HL-60 (cell line): Measurements from ENCODE around the gene KCNC1.

Experiments
- DNase-seq, 2 experiments: peaks; one replicate each; pipeline ENCODE4 v3.0.0-alpha.2; 2010 to 2020; ENCODE audit warnings: low read depth in 1 of 2, low spot score in 1 of 2
- H3K27ac ChIP-seq: fragments of 250-450 bp; sonication (Bioruptor Pico); replicated peaks from 2 replicates; pipeline ENCODE4 v1.5.1; 2020; ENCODE audit warnings: mild to moderate bottlenecking, moderate library complexity
- H3K27me3 ChIP-seq: fragments of 250-450 bp; sonication (Bioruptor Pico); 2 replicates; pipeline ENCODE4 v1.5.1; 2021; ENCODE audit warnings: mild to moderate bottlenecking, moderate library complexity; ENCODE audit not compliant: insufficient read depth, poor library complexity, severe bottlenecking
- H3K4me3 ChIP-seq: replicated peaks from 2 replicates; pipeline ENCODE4 v1.5.1; 2011; ENCODE audit warnings: mild to moderate bottlenecking, control low read depth, low read length; ENCODE audit not compliant: insufficient read depth
- GABPA ChIP-seq: IDR thresholded peaks from 2 replicates; pipeline ENCODE4 v1.6.1; 2012; ENCODE audit warnings: low read depth
- POLR2AphosphoS5 ChIP-seq: IDR thresholded peaks from 2 replicates; pipeline ENCODE4 v1.6.1; 2012; ENCODE audit warnings: low read depth
- SPI1 ChIP-seq: IDR thresholded peaks from 2 replicates; pipeline ENCODE4 v1.6.1; 2012; ENCODE audit warnings: low read depth, mild to moderate bottlenecking, borderline replicate concordance
- TF ChIP-seq, protein P1 (sequence below): IDR thresholded peaks from 2 replicates; pipeline ENCODE4 v1.6.1; 2012; ENCODE audit warnings: low read depth; ENCODE audit not compliant: insufficient replicate concordance
- TF ChIP-seq, protein P2 (sequence below): IDR thresholded peaks from one replicate; pipeline ENCODE4 v1.5.1; 2011; ENCODE audit warnings: low read length, control low read depth, inconsistent platforms; ENCODE audit not compliant: insufficient read depth

The KCNC1 gene

DNA sequence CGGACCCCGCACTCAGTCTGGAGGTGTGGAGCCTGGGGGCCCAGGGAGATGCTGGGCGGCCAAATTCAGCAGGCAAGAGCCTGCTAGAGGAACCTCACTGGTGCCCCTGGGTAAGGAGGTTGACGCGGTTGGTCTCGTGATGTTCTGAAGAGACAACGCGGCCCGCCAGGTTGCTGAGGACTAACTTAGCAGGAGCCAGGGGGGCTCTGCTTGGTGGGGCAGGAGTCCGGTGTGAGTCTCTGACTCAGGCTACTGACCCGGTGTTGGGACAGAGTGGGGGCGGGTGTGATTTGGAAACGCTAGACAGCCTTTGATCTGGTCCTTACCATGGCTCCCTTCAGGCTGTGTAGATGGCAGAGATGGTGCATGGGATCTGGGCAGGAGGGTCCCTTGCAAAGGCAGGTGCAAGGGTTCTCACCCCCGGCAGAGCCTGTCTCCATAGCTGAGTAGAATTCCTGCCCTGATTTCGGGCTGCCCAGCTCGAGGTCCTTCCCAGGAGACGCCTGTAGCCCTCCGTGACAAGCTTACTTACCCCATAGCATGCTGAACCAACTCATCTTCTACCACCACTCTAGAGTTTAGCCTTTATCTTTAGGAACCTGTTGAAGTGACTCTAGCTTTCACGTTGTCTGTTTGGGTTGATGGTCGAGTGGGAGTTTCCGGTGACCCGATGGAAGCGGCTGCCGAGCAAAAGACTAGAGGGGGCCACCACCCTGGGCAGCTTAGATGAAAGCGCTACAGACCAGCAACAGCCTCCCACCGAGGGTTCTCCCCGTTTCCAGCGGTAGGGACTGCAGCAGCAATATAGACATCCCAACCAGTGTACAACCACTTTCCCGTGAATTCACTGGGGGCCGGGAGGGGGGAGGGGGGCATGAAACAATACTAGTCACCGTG lies 38.4 kb downstream of the KCNC1 start:
- Histone ChIP-seq H3K27me3 (no peaks in the 10 kb centered on the region), H3K4me3 (no peak overlapping the region), H3K27ac (no peak overlapping the region)
- TF ChIP-seq POLR2AphosphoS5 (no peak), GABPA (no peak), SPI1 (no peak)
- TF ChIP-seq, protein P1, sequence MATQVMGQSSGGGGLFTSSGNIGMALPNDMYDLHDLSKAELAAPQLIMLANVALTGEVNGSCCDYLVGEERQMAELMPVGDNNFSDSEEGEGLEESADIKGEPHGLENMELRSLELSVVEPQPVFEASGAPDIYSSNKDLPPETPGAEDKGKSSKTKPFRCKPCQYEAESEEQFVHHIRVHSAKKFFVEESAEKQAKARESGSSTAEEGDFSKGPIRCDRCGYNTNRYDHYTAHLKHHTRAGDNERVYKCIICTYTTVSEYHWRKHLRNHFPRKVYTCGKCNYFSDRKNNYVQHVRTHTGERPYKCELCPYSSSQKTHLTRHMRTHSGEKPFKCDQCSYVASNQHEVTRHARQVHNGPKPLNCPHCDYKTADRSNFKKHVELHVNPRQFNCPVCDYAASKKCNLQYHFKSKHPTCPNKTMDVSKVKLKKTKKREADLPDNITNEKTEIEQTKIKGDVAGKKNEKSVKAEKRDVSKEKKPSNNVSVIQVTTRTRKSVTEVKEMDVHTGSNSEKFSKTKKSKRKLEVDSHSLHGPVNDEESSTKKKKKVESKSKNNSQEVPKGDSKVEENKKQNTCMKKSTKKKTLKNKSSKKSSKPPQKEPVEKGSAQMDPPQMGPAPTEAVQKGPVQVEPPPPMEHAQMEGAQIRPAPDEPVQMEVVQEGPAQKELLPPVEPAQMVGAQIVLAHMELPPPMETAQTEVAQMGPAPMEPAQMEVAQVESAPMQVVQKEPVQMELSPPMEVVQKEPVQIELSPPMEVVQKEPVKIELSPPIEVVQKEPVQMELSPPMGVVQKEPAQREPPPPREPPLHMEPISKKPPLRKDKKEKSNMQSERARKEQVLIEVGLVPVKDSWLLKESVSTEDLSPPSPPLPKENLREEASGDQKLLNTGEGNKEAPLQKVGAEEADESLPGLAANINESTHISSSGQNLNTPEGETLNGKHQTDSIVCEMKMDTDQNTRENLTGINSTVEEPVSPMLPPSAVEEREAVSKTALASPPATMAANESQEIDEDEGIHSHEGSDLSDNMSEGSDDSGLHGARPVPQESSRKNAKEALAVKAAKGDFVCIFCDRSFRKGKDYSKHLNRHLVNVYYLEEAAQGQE, result no peak
- TF ChIP-seq, protein P2, sequence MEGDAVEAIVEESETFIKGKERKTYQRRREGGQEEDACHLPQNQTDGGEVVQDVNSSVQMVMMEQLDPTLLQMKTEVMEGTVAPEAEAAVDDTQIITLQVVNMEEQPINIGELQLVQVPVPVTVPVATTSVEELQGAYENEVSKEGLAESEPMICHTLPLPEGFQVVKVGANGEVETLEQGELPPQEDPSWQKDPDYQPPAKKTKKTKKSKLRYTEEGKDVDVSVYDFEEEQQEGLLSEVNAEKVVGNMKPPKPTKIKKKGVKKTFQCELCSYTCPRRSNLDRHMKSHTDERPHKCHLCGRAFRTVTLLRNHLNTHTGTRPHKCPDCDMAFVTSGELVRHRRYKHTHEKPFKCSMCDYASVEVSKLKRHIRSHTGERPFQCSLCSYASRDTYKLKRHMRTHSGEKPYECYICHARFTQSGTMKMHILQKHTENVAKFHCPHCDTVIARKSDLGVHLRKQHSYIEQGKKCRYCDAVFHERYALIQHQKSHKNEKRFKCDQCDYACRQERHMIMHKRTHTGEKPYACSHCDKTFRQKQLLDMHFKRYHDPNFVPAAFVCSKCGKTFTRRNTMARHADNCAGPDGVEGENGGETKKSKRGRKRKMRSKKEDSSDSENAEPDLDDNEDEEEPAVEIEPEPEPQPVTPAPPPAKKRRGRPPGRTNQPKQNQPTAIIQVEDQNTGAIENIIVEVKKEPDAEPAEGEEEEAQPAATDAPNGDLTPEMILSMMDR, result no peak
- no peak for DNase-seq

DNA sequence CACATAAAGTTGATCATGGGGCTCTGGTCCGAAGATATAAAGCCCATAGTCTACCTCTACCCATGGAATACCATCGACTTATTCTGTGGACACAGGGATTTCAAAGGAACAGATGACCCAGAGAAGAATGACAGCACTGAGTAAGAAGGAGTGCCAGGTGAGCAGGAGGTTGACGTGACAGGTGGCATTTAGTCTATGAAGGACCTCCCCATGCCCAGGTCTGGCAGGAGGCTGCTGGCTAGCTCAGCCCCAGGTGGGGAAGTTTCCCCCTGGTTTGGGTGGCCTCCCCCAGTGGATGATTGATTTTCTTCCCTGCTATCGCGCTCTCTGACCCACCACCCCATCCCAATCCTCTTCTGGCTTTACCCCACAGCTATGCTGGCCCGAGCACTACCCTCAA lies 39.1 kb downstream of the KCNC1 start:
- TF ChIP-seq, protein P1, result no peak
- TF ChIP-seq GABPA (no peak), POLR2AphosphoS5 (no peak), SPI1 (no peak)
- TF ChIP-seq, protein P2, result no peak
- DNase-seq, result no peak
- Histone ChIP-seq H3K27me3 (no peaks in the 10 kb centered on the region), H3K4me3 (no peak overlapping the region), H3K27ac (no peak overlapping the region)

DNA sequence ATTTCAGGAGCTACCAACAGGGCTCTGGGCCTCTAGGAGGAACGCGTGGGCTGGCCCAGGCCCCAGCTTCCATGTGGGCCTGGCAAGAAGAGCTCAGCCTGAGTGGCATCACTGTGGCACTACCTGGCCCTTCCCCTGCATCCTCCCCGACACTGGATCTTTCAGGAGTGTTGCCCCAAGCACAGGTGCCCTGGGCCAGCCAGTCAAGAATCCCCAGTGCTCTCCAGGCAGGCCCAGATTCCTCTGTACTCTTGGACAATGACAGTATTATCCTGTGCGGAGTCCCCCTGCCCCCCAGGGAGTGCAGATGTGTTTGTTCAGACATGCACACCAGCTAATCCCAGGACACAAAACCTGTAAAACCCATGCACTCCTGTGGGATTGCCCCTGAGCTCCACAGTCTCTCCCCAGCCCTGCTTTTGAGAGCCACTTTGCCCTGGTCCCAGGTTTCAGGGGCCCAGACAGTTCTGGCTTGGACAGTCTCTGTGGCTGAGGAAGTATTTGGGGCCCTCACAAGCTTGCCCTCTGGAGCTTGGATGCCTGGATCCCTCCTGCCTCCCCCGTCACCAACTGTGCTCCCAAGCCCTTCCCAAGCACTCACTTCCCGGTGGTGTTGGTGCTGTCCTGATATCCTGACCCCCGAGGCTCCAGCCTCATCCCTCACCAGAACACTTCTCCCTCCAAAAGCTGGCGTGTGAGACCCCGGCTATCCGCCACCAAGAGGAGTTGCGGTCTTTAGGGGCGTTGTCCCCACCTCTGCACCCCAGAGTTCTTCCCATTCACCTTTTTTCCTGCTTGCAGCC lies 39.9 kb downstream of the KCNC1 start:
- Histone ChIP-seq H3K27me3 (no peaks in the 10 kb centered on the region), H3K4me3 (no peak overlapping the region), H3K27ac (no peak overlapping the region)
- TF ChIP-seq POLR2AphosphoS5, result no peak
- TF ChIP-seq SPI1, result no peak
- TF ChIP-seq, protein P2, result no peak
- no peak for TF ChIP-seq GABPA
- DNase-seq, result no peak
